DND-41 (cell line): ENCODE measurements around the gene ALDOC.

Experiments
- ATAC-seq: fragments of 200-7000 bp; cut with Tn5 transposase; 3 replicates; pipeline ENCODE4 v1.9.1; 2021; ENCODE audit warnings: low read depth; ENCODE audit not compliant: insufficient read depth
- DNase-seq: peaks from one replicate; pipeline ENCODE4 v3.0.0-alpha.2; 2020
- H2AFZ ChIP-seq: 2 replicates; pipeline ENCODE4 v1.6.0; 2012; ENCODE audit warnings: low read depth, low read length
- H3K27ac ChIP-seq: 2 replicates; pipeline ENCODE4 v1.5.1; 2012; ENCODE audit warnings: low read length, inconsistent platforms
- H3K27me3 ChIP-seq: fragments of 200-600 bp; sonication (generic); 2 replicates; pipeline ENCODE4 v1.6.0; 2012; ENCODE audit warnings: low read length, mild to moderate bottlenecking, inconsistent platforms; ENCODE audit not compliant: insufficient read depth, poor library complexity
- H3K36me3 ChIP-seq: 2 replicates; pipeline ENCODE4 v1.5.1; 2012; ENCODE audit warnings: low read length, inconsistent platforms; ENCODE audit not compliant: insufficient read depth
- H3K4me1 ChIP-seq: 2 replicates; pipeline ENCODE4 v1.5.1; 2012; ENCODE audit warnings: mild to moderate bottlenecking, low read length; ENCODE audit not compliant: insufficient read depth
- H3K4me2 ChIP-seq: 2 replicates; pipeline ENCODE4 v1.6.0; 2012; ENCODE audit warnings: mild to moderate bottlenecking, moderate library complexity, low read length, inconsistent platforms; ENCODE audit not compliant: insufficient read depth
- H3K4me3 ChIP-seq, 2 experiments: fragments of 200-600 bp in 1 of 2; shearing (Covaris generic) in 1 of 2; 2 replicates each; pipeline ENCODE4 v1.5.1; 2012 to 2016; ENCODE audit warnings: inconsistent platforms in 2 of 2, low read length in 2 of 2, mild to moderate bottlenecking in 2 of 2, low read depth in 1 of 2, moderate library complexity in 1 of 2
- H3K79me2 ChIP-seq: 2 replicates; pipeline ENCODE4 v1.6.0; 2012; ENCODE audit warnings: low read length, inconsistent platforms; ENCODE audit not compliant: insufficient read depth
- H3K9ac ChIP-seq: 2 replicates; pipeline ENCODE4 v1.6.0; 2012; ENCODE audit warnings: low read depth, mild to moderate bottlenecking, inconsistent platforms, low read length, moderate library complexity
- H3K9me3 ChIP-seq: 2 replicates; pipeline ENCODE4 v1.5.1; 2012; ENCODE audit warnings: low read length, moderate library complexity, mild to moderate bottlenecking, inconsistent platforms; ENCODE audit not compliant: insufficient read depth, severe bottlenecking
- H4K20me1 ChIP-seq: 2 replicates; pipeline ENCODE4 v1.6.0; 2012; ENCODE audit warnings: low read length; ENCODE audit not compliant: insufficient read depth
- CTCF ChIP-seq: IDR thresholded peaks from 2 replicates; pipeline ENCODE4 v1.5.1; 2012; ENCODE audit warnings: borderline replicate concordance, low read length, moderate library complexity, mild to moderate bottlenecking; ENCODE audit not compliant: poor library complexity, severe bottlenecking; ENCODE audit errors: extremely low read depth
- EZH2 ChIP-seq: IDR thresholded peaks from 3 replicates; pipeline ENCODE4 v1.6.1; 2012; ENCODE audit warnings: borderline replicate concordance, low read depth, mild to moderate bottlenecking, moderate library complexity, low read length, inconsistent platforms; ENCODE audit not compliant: severe bottlenecking

Gene ALDOC

DNA sequence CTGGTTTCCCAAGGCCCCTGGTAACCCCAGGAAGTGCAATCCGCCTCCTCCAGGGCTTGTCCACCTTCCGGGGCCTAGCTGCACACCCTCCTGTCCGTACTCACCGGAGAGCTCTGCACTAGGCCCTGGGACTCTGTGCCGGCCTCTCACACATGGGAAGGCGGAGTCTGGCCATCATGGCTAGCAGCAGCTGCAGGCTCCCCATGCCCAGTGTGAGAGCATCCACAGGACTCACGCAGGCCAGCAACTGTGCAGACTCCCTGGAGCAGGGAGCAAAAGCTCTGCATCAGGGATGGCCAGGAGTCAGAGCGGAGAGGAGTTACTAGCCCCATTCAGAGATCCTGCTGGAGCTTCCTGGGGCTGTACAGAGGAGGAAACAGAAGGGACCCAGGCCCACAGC, 50.3 kb downstream of the ALDOC start:
- no peak overlapping the region for H3K9ac ChIP-seq
- no peaks in the 10 kb centered on the region for H3K36me3 ChIP-seq
- no peak overlapping the region for H2AFZ ChIP-seq
- ATAC-seq = no peak
- DNase-seq = no peak
- no peaks in the 10 kb centered on the region for H3K4me1 ChIP-seq
- no peak overlapping the region for H3K4me2 ChIP-seq
- no peaks in the 10 kb centered on the region; the same call in 1 of the 2 replicates for H4K20me1 ChIP-seq
- TF ChIP-seq EZH2 = no peak
- TF ChIP-seq CTCF = no peak
- H3K9me3 ChIP-seq = no peaks in the 10 kb centered on the region
- H3K27me3 ChIP-seq = peaks cover 9% of the 10 kb centered on the region
- no peak overlapping the region for H3K27ac ChIP-seq
- no peak overlapping the region for H3K4me3 ChIP-seq
- no peaks in the 10 kb centered on the region for H3K79me2 ChIP-seq

DNA sequence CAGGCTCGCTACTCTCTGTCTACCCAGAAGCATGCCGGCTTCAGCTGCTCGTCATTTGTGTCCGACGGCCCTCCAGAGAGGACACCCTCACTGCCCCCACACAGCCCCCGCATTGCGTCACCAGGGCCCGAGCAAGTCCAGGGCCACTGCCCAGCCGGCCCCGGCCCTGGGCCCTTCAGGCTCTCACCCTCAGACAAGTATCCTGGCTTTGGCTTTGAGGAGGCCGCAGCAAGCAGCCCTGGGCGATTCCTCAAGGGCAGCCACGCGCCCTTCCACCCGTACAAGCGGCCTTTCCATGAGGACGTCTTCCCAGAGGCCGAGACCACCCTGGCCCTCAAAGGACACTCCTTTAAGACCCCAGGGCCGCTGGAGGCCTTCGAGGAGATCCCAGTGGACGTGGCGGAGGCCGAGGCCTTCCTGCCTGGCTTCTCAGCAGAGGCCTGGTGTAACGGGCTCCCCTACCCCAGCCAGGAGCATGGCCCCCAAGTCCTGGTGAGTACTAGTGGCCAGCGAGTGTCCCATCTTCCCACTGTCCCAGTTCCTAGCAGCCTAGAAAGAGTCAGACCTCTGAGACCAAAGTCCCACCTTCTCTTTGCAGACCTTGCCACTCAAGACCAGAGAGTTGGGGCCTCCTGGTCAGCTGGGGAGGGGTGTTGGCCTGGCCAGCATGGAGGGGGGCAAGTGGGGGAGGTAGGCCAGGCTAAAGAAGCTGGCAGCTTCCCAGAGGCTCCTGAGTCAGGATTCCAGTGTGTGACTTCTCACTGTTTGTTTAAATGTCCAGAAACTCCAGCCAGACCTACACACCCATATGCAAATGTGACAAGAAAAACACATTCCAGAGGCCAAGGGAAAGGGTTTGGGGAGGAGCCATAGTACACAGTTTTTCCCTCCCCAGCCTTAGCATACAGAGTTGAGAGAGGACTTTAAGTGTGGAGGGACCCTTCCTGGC, 51.9 kb downstream of the ALDOC start:
- Histone ChIP-seq H3K27ac (no peak overlapping the region), H3K4me3 (no peak overlapping the region), H3K4me2 (no peak overlapping the region), H3K36me3 (no peaks in the 10 kb centered on the region), H3K27me3 (peaks cover 4% of the 10 kb centered on the region), H4K20me1 (no peaks in the 10 kb centered on the region; the same call in 1 of the 2 replicates), H2AFZ (no peak overlapping the region), H3K4me1 (peaks cover under 1% of the 10 kb centered on the region; the same call in 1 of the 2 replicates), H3K9me3 (no peaks in the 10 kb centered on the region), H3K79me2 (no peaks in the 10 kb centered on the region), H3K9ac (no peak overlapping the region)
- DNase-seq = no peak
- no peak for TF ChIP-seq CTCF
- no peak for TF ChIP-seq EZH2
- ATAC-seq = no peak

DNA sequence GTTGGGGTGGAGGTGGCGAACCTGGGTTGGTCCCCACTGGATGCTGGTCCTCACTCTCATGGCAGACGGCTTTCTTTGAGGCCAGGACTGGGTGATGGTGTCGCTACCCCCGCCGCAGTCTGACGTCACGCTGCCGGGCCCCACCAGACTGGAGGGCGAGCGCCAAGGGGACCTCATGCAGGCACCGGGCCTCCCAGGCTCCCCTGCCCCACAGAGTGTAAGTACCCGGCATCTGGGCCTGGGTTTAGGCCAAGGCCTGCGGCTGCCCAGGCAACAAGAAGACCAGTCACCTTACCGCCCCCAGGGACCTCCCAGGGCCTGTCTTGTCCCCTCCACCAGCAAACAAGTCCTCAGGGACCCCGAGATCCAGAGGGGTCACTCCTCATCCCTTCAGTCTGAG, 52.8 kb downstream of the ALDOC start:
- peaks cover 4% of the 10 kb centered on the region for H3K27me3 ChIP-seq
- no peaks in the 10 kb centered on the region for H3K36me3 ChIP-seq
- ATAC-seq (no peak), DNase-seq (no peak)
- H4K20me1 ChIP-seq = no peaks in the 10 kb centered on the region; the same call in 1 of the 2 replicates
- H3K4me3 ChIP-seq = no peak overlapping the region
- peaks cover 6% of the 10 kb centered on the region for H3K4me1 ChIP-seq
- H2AFZ ChIP-seq = no peak overlapping the region
- H3K9ac ChIP-seq = no peak overlapping the region
- no peak overlapping the region for H3K4me2 ChIP-seq
- no peak overlapping the region for H3K27ac ChIP-seq
- no peaks in the 10 kb centered on the region for H3K9me3 ChIP-seq
- TF ChIP-seq CTCF (no peak), EZH2 (no peak)
- no peaks in the 10 kb centered on the region for H3K79me2 ChIP-seq
